ENCODE measurements around the gene VWDE.
"Not testable (repeated sequence)": the region's sequence is repeated elsewhere in the genome, so short reads cannot be mapped to it uniquely, and the experiment has no call there.

VWDE gene

GRCh38 chr7:12403287-12404181 lies at the start of gene VWDE:
Gene VWDE (minus strand): TSS chr7:12403865. CDS start chr7:12403716, 149 bp downstream.
- DNase-seq (ENCODE audit: low read depth in 2 of 2) = no peak

- not testable (repeated sequence) for DNase-seq (ENCODE audit: low read depth in 2 of 2)
These were observed 49.5 kb upstream of the VWDE start for GRCh38 chr7:12453136-12453535.

- DNase-seq (ENCODE audit: low read depth in 2 of 2) = no peak
These were observed 47.0 kb upstream of the VWDE start for GRCh38 chr7:12450615-12451014.

GRCh38 chr7:12444785-12445184 lies 41.1 kb upstream of the VWDE start:
- DNase-seq (ENCODE audit: low read depth in 2 of 2) = no peak

GRCh38 chr7:12440229-12440628 lies 36.6 kb upstream of the VWDE start:
- DNase-seq (ENCODE audit: low read depth in 2 of 2) = no peak

GRCh38 chr7:12436896-12437535 lies 33.4 kb upstream of the VWDE start:
- no peak for DNase-seq (ENCODE audit: low read depth in 2 of 2)

- DNase-seq (ENCODE audit: low read depth in 2 of 2) = no peak
These were observed 32.5 kb upstream of the VWDE start for GRCh38 chr7:12436126-12436525.

GRCh38 chr7:12434012-12434642 lies 30.5 kb upstream of the VWDE start:
- no peak for DNase-seq (ENCODE audit: low read depth in 2 of 2)

- DNase-seq (ENCODE audit: low read depth in 2 of 2) = no peak
These were observed 28.4 kb upstream of the VWDE start for GRCh38 chr7:12431886-12432556.

GRCh38 chr7:12425311-12425710 lies 21.6 kb upstream of the VWDE start:
- no peak for DNase-seq (ENCODE audit: low read depth in 2 of 2)

- no peak for DNase-seq (ENCODE audit: low read depth in 2 of 2)
These were observed 20.5 kb upstream of the VWDE start for GRCh38 chr7:12423997-12424745.

GRCh38 chr7:12423355-12423996 lies 19.8 kb upstream of the VWDE start:
- DNase-seq (ENCODE audit: low read depth in 2 of 2) = no peak

- DNase-seq (ENCODE audit: low read depth in 2 of 2) = no peak
These were observed 19.1 kb upstream of the VWDE start for GRCh38 chr7:12422554-12423320.

- no peak for DNase-seq (ENCODE audit: low read depth in 2 of 2)
These were observed 14.8 kb upstream of the VWDE start for GRCh38 chr7:12418452-12418851.

GRCh38 chr7:12415072-12415471 lies 11.4 kb upstream of the VWDE start:
- DNase-seq (ENCODE audit: low read depth in 2 of 2) = no peak

- DNase-seq (ENCODE audit: low read depth in 2 of 2) = no peak
These were observed 8.7 kb upstream of the VWDE start for GRCh38 chr7:12412407-12412806.

GRCh38 chr7:12410523-12410922 lies 6.9 kb upstream of the VWDE start:
- no peak for DNase-seq (ENCODE audit: low read depth in 2 of 2)

- no peak for DNase-seq (ENCODE audit: low read depth in 2 of 2)
These were observed 5.5 kb upstream of the VWDE start for GRCh38 chr7:12409097-12409711.

- DNase-seq (ENCODE audit: low read depth in 2 of 2) = not testable (repeated sequence)
These were observed 4.0 kb upstream of the VWDE start for GRCh38 chr7:12407652-12408051.

- DNase-seq (ENCODE audit: low read depth in 2 of 2) = no peak
These were observed 1.3 kb downstream of the VWDE start for GRCh38 chr7:12402365-12402725.
